Gastrocnemius medialis (tissue), 4 donors: ENCODE data around the gene PLGLB1.
"Not testable (repeated sequence)": the region's sequence is repeated elsewhere in the genome, so short reads cannot be mapped to it uniquely, and the experiment has no call there.

Experiments used
- CTCF ChIP-seq, 5 experiments: fragments of 450-650 bp in 3 of 5; fragments of 200-600 bp in 2 of 5; sonication (generic) in 2 of 5; IDR thresholded peaks in 4 of 5; conservative IDR thresholded peaks in 1 of 5; 1 replicate in 4 of 5; 2 replicates in 1 of 5; pipeline ENCODE4 v1.5.1; 2016 to 2019; ENCODE audit warnings: antibody characterized with exemption in 5 of 5, mild to moderate bottlenecking in 3 of 5, moderate library complexity in 3 of 5
- POLR2A ChIP-seq, 2 donors: fragments of 450-650 bp; IDR thresholded peaks; one replicate each; pipeline ENCODE4 v1.6.1; 2017; ENCODE audit warnings: antibody characterized with exemption in 2 of 2, mild to moderate bottlenecking in 2 of 2, moderate library complexity in 2 of 2

- TF ChIP-seq CTCF (IDR thresholded peaks at IDR 0.05 in 4 of 5, conservative IDR thresholded peaks at IDR 0.05 in 1 of 5); POLR2A (IDR thresholded peaks at IDR 0.05): not testable (repeated sequence)
Observed at GRCh38 chr2:87023988-87024615, 2.5 kb upstream of the PLGLB1 start.
